OCI-LY1 (cell line): ENCODE data around the gene ZNF148.
A peak's percentile ranks its signal among the peaks of the same experiment; 100 is the strongest.

Experiments used
- H2AFZ ChIP-seq: fragments of 200-600 bp; sonication (generic), shearing (Covaris generic); 2 replicates; pipeline ENCODE4 v1.6.0; 2014; ENCODE audit warnings: antibody characterized with exemption, mild to moderate bottlenecking, low read length
- H3F3A ChIP-seq: fragments of 200-600 bp; sonication (generic), shearing (Covaris generic); 2 replicates; pipeline ENCODE4 v1.6.0; 2014; ENCODE audit warnings: mild to moderate bottlenecking, antibody characterized with exemption, low read length, moderate library complexity; ENCODE audit not compliant: insufficient read depth
- H3K27ac ChIP-seq: fragments of 200-600 bp; sonication (generic); 2 replicates; pipeline ENCODE4 v1.5.1; 2014; ENCODE audit warnings: low read length, mixed run types, mild to moderate bottlenecking, low read depth; ENCODE audit not compliant: poor library complexity, severe bottlenecking
- H3K27me3 ChIP-seq: fragments of 200-600 bp; sonication (generic); 2 replicates; pipeline ENCODE4 v1.6.0; 2014; ENCODE audit warnings: antibody characterized with exemption, mild to moderate bottlenecking, low read length, moderate library complexity; ENCODE audit not compliant: insufficient read depth
- H3K36me3 ChIP-seq: fragments of 200-600 bp; sonication (generic); 2 replicates; pipeline ENCODE4 v1.6.1; 2014; ENCODE audit warnings: mild to moderate bottlenecking, antibody characterized with exemption, low read length, moderate library complexity, mixed read lengths; ENCODE audit not compliant: insufficient read depth
- H3K4me1 ChIP-seq: fragments of 200-600 bp; sonication (generic); 2 replicates; pipeline ENCODE4 v1.5.1; 2014; ENCODE audit warnings: mild to moderate bottlenecking, low read length, moderate library complexity; ENCODE audit not compliant: insufficient read depth, severe bottlenecking
- H3K4me2 ChIP-seq: fragments of 200-600 bp; sonication (generic), shearing (Covaris generic); 2 replicates; pipeline ENCODE4 v1.6.1; 2014; ENCODE audit warnings: low read length
- H3K4me3 ChIP-seq: fragments of 200-600 bp; sonication (generic); 2 replicates; pipeline ENCODE4 v1.5.1; 2014; ENCODE audit warnings: low read length, low read depth, mild to moderate bottlenecking, mixed read lengths; ENCODE audit not compliant: poor library complexity, severe bottlenecking
- H3K79me2 ChIP-seq: fragments of 200-600 bp; shearing (Covaris generic); 2 replicates; pipeline ENCODE4 v1.6.1; 2016; ENCODE audit warnings: mixed run types, low read length, mixed read lengths; ENCODE audit not compliant: insufficient read depth
- H3K9ac ChIP-seq: fragments of 200-600 bp; sonication (generic), shearing (Covaris generic); 2 replicates; pipeline ENCODE4 v1.6.1; 2014; ENCODE audit warnings: mild to moderate bottlenecking, low read length, mixed read lengths
- H3K9me2 ChIP-seq: fragments of 200-600 bp; sonication (generic), shearing (Covaris generic); 2 replicates; pipeline ENCODE4 v1.6.1; 2014; ENCODE audit warnings: low read depth, mild to moderate bottlenecking, low read length, mixed read lengths
- H3K9me3 ChIP-seq: fragments of 200-600 bp; shearing (Covaris generic); 2 replicates; pipeline ENCODE4 v1.6.1; 2014; ENCODE audit warnings: low read length, mixed read lengths
- H4K20me1 ChIP-seq: fragments of 200-600 bp; sonication (generic), shearing (Covaris generic); 2 replicates; pipeline ENCODE4 v1.6.0; 2016; ENCODE audit warnings: mild to moderate bottlenecking, low read length; ENCODE audit not compliant: insufficient read depth
- CTCF ChIP-seq: fragments of 200-600 bp; sonication (generic), shearing (Covaris generic); IDR thresholded peaks from 2 replicates; pipeline ENCODE4 v1.5.1; 2017; ENCODE audit warnings: mild to moderate bottlenecking, antibody characterized with exemption, low read length, moderate library complexity, mixed read lengths
- EZH2 ChIP-seq: fragments of 200-600 bp; sonication (generic), shearing (Covaris generic); IDR thresholded peaks from 2 replicates; pipeline ENCODE4 v1.8.0; 2017; ENCODE audit warnings: borderline replicate concordance, mixed run types, mild to moderate bottlenecking, antibody characterized with exemption, low read length, moderate library complexity, mixed read lengths

Gene ZNF148

GRCh38 chr3:125356140-125357026 is 18.7 kb downstream of the ZNF148 start:
- Histone ChIP-seq H3K36me3 (no peaks in the 10 kb centered on the region), H3K27ac (peak overlapping the region; percentile 43), H3K79me2 (peaks cover 94% of the 10 kb centered on the region), H3F3A (peaks cover 6% of the 10 kb centered on the region; the same call in 1 of the 2 replicates), H3K4me1 (peaks cover 85% of the 10 kb centered on the region), H4K20me1 (no peaks in the 10 kb centered on the region), H3K4me2 (peak overlapping the region; percentile 74), H3K9me2 (no peaks in the 10 kb centered on the region), H2AFZ (no peak overlapping the region), H3K4me3 (peak overlapping the region; percentile 70), H3K9ac (peak overlapping the region; percentile 88), H3K27me3 (no peaks in the 10 kb centered on the region), H3K9me3 (no peaks in the 10 kb centered on the region)
- TF ChIP-seq CTCF (no peak), EZH2 (no peak)

GRCh38 chr3:125353659-125354058 is 21.5 kb downstream of the ZNF148 start:
- Histone ChIP-seq H3K27me3 (no peaks in the 10 kb centered on the region), H3K9ac (no peak overlapping the region), H3F3A (no peaks in the 10 kb centered on the region), H3K79me2 (peaks cover 97% of the 10 kb centered on the region), H3K4me1 (peaks cover 80% of the 10 kb centered on the region), H2AFZ (no peak overlapping the region), H4K20me1 (no peaks in the 10 kb centered on the region), H3K4me3 (no peak overlapping the region), H3K27ac (no peak overlapping the region), H3K36me3 (peaks cover 4% of the 10 kb centered on the region; the same call in 1 of the 2 replicates), H3K4me2 (no peak overlapping the region), H3K9me2 (no peaks in the 10 kb centered on the region), H3K9me3 (no peaks in the 10 kb centered on the region)
- TF ChIP-seq EZH2 = no peak
- no peak for TF ChIP-seq CTCF

- H3K9me2 ChIP-seq = no peaks in the 10 kb centered on the region
- H3K36me3 ChIP-seq = peaks cover 4% of the 10 kb centered on the region; the same call in 1 of the 2 replicates
- peaks cover 97% of the 10 kb centered on the region for H3K79me2 ChIP-seq
- no peaks in the 10 kb centered on the region for H3K27me3 ChIP-seq
- no peaks in the 10 kb centered on the region for H3K9me3 ChIP-seq
- H3K4me3 ChIP-seq = no peak overlapping the region
- H3K4me2 ChIP-seq = no peak overlapping the region
- no peak for TF ChIP-seq EZH2
- TF ChIP-seq CTCF = no peak
- no peaks in the 10 kb centered on the region for H3F3A ChIP-seq
- peaks cover 75% of the 10 kb centered on the region for H3K4me1 ChIP-seq
- no peaks in the 10 kb centered on the region for H4K20me1 ChIP-seq
- H3K9ac ChIP-seq = no peak overlapping the region
- no peak overlapping the region for H3K27ac ChIP-seq
- H2AFZ ChIP-seq = no peak overlapping the region
Observed at GRCh38 chr3:125353128-125353527, 22.0 kb downstream of the ZNF148 start.
